ENCODE results near the gene SGCA.

Gene SGCA

DNA sequence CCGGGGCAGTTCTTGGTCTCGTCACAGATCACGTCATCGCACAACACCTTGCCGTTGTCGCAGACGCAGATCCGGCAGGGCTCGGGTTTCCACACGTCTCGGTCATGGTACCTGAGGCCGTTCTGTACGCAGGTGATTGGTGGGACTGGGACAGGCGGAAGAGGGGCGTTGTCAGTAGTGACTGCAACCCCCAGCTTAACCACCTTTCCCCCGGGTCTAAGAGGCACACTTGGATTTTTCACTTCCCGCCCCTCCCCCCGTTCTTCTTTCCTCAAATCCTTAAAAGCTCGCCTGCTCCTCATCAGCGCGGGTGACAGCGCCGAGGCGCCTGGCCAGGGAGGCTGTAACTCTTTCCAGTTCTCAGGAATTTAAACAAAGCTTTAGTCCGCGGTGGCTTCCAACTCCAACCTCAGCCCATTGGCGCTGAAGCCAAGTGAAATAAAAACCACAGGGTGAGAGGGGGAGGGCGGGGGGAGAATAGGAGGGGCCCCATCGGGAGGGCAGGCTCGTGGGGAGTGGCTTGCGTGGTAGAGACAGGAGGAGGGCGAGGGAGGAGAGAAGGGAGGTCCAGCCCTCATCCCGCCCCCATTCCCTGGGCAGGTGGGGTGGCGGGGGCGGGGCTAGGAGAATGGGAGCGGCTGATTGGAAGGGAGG lies 34.1 kb downstream of the SGCA start:
- no peaks in the 10 kb centered on the region for H3K27me3 ChIP-seq (replicated peaks)
- peaks cover 61% of the 10 kb centered on the region for H3K36me3 ChIP-seq (replicated peaks)
- in situ Hi-C loops (cut with HindIII; ENCODE audit: low pct_ligation_motif_present, low sequenced_read_pairs), result loop anchor here (5.0 kb wide), 1 partner anchor 67 kb away; no protein-coding TSS in a partner anchor
- peak overlapping the region; percentile 100 for H3K4me3 ChIP-seq (ENCODE audit: low read depth, low read length)
- DNase-seq, result peak; percentile 88
- TF ChIP-seq, protein P1, sequence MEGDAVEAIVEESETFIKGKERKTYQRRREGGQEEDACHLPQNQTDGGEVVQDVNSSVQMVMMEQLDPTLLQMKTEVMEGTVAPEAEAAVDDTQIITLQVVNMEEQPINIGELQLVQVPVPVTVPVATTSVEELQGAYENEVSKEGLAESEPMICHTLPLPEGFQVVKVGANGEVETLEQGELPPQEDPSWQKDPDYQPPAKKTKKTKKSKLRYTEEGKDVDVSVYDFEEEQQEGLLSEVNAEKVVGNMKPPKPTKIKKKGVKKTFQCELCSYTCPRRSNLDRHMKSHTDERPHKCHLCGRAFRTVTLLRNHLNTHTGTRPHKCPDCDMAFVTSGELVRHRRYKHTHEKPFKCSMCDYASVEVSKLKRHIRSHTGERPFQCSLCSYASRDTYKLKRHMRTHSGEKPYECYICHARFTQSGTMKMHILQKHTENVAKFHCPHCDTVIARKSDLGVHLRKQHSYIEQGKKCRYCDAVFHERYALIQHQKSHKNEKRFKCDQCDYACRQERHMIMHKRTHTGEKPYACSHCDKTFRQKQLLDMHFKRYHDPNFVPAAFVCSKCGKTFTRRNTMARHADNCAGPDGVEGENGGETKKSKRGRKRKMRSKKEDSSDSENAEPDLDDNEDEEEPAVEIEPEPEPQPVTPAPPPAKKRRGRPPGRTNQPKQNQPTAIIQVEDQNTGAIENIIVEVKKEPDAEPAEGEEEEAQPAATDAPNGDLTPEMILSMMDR (IDR thresholded peaks at IDR 0.05; ENCODE audit: low read depth, low read length, missing control alignments), result no peak
- peak overlapping the region; percentile 98 for H3K27ac ChIP-seq

DNA sequence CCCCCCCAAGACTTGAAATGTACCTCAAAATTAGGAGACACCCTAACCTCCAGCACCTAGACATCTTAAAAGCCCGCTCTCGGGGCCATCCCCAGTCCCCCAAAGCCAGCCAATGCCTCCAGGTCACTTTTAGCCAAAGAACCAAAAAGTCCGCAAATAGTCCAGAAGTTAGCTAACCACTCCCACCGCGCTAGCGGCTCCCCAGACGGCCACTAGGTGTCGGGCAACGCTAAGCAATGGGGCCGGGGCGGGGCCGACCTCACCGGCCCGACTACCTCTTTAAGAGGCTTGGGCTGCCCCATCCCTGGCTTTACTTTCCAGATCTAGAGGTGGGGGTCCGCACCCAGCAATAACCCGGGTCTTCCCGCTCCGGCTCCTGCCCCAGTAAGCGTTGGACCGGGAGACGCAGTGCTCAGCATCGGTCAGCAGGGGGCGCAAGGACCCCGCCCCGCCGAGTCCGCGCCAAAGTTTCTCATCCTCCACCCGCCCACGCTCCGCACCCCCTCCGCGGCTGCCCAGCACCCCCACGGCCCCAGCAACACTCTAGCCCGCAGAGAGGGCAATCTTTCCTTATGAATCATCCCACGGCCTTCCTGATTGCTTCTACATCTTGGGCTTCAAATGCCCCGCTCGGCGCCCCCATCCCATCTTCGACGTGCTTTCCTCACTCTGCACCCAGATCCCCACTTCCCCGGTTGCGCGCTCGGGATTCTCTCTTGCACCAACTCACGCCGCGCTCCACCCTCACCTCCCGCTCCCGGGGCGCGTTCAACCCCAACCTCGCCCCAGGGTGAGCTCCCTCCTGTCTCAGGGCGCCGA lies 34.9 kb downstream of the SGCA start:
- peaks cover 54% of the 10 kb centered on the region for H3K36me3 ChIP-seq (replicated peaks)
- H3K27me3 ChIP-seq (replicated peaks), result no peaks in the 10 kb centered on the region
- peak overlapping the region; percentile 100 for H3K4me3 ChIP-seq (ENCODE audit: low read depth, low read length)
- DNase-seq, result peak; percentile 78
- peak overlapping the region; percentile 98 for H3K27ac ChIP-seq
- in situ Hi-C loops (cut with HindIII; ENCODE audit: low pct_ligation_motif_present, low sequenced_read_pairs), result loop anchor here (5.0 kb wide), 1 partner anchor 67 kb away; no protein-coding TSS in a partner anchor
- TF ChIP-seq, protein P1 (IDR thresholded peaks at IDR 0.05; ENCODE audit: low read depth, low read length, missing control alignments), result peak; percentile 85

DNA sequence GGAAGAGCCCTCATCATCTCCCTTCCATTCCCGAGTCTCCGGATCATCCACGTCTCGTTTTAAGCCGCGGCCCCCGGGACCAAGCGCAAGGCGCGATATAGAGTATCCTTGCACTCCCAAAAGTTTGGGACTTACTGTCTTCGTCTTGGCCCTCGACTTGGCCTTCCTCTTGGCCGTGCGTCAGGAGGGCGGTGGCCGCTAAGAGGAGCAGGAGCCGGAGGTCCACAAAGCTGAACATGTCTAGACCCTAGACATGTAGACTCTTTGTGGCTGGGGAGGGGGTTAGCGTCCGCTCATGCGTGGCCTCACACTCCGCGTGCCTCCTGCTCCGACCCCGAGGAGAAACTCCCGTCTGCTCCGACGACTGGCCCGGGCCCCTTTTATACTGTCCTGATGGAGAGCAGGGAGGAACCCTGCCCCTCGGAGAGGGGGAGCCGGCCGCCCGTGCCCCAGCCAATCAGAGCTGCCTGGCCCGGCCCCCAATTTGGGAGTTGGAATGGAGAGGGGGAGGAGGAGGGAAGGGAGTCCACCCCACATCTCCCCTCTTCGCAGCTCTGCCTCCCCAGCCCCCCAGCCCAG lies 35.6 kb downstream of the SGCA start, which contains the start of gene COL1A1:
COL1A1 (minus strand) TSS at position 356 of the 579 bp plus-strand sequence; CDS start at position 238, 118 bp downstream.
- in situ Hi-C loops (cut with HindIII; ENCODE audit: low pct_ligation_motif_present, low sequenced_read_pairs), result loop anchor here (5.0 kb wide), 1 partner anchor 66 kb away; no protein-coding TSS in a partner anchor
- H3K36me3 ChIP-seq (replicated peaks), result peaks cover 47% of the 10 kb centered on the region
- H3K27me3 ChIP-seq (replicated peaks), result no peaks in the 10 kb centered on the region
- peak within 1 kb of the TSS; percentile 98 for H3K27ac ChIP-seq
- peak within 1 kb of the TSS; percentile 100 for H3K4me3 ChIP-seq (ENCODE audit: low read depth, low read length)
- peak; percentile 90 for DNase-seq
- TF ChIP-seq, protein P1 (IDR thresholded peaks at IDR 0.05; ENCODE audit: low read depth, low read length, missing control alignments), result no peak

DNA sequence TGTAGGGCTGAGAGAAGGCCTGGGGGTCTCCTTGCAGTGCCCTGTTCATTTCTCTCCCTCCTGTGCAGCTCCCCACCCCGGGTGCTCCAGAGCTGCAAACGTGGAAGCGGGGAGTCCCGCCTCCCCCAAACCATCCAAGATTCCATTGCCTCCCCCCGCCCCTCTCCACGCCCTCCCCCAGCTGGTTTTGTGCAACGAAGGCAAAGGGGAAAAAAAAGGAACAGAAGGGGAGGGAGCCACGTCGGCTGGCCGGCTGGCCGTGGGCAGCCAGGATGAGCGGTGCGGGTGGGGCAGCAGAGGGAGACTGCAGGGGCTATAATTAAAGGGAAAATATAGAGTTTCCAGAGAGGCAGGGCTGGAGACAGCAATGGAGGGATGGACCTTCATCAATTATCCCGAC lies 37.3 kb downstream of the SGCA start:
- no peaks in the 10 kb centered on the region for H3K27me3 ChIP-seq (replicated peaks)
- H3K27ac ChIP-seq, result peak overlapping the region; percentile 57
- no peak overlapping the region for H3K4me3 ChIP-seq (ENCODE audit: low read depth, low read length)
- TF ChIP-seq, protein P1 (IDR thresholded peaks at IDR 0.05; ENCODE audit: low read depth, low read length, missing control alignments), result peak; percentile 8
- in situ Hi-C loops (cut with HindIII; ENCODE audit: low pct_ligation_motif_present, low sequenced_read_pairs), result loop anchor here (5.0 kb wide), 1 partner anchor 64 kb away; no protein-coding TSS in a partner anchor
- H3K36me3 ChIP-seq (replicated peaks), result peaks cover 29% of the 10 kb centered on the region
- DNase-seq, result no peak

DNA sequence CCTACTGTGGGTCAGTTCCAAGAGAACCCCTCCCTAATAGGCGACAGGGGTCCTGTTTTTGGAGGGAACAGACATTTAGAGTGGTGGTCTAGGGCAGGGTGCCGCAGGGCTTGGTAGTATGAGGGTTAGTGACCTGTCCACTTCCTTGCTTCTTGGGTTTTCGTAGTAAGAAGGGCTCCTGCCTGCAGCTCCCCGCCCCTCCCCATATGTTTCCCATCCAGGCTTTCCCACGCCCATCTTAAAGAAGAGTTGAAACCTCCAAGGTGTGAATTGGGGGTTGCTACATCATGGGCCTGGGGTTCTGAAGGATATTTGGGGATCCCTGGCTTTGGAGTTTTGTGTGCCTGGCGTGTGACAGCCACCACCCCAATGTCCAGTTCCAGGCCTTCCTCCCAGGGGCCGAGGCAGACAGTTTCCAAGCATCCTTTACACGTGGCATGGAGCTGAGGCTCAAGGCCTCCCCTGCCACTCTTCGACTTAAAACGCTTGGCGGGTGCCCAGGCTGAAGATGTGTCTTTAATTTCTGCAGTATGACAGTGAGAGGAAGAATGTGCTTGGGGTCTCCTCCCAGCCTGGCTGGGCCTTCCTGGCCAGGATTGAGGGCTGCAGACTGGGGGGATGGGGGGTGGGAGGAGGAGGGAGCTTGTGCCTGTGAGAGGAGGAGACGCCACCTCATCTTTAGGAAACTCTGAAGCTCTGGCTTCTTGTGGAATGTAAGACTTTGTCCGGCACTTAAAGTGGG lies 38.0 kb downstream of the SGCA start:
- H3K4me3 ChIP-seq (ENCODE audit: low read depth, low read length), result no peak overlapping the region
- in situ Hi-C loops (cut with HindIII; ENCODE audit: low pct_ligation_motif_present, low sequenced_read_pairs), result loop anchor here (5.0 kb wide), 1 partner anchor 64 kb away; no protein-coding TSS in a partner anchor
- peaks cover 22% of the 10 kb centered on the region for H3K36me3 ChIP-seq (replicated peaks)
- peak overlapping the region; percentile 57 for H3K27ac ChIP-seq
- TF ChIP-seq, protein P1 (IDR thresholded peaks at IDR 0.05; ENCODE audit: low read depth, low read length, missing control alignments), result no peak
- no peaks in the 10 kb centered on the region for H3K27me3 ChIP-seq (replicated peaks)
- DNase-seq, result peak; percentile 75

Data from brain microvascular endothelial cell (primary cell).